Measurements from ENCODE around the gene PCBD1. TPM values are rescaled to one million over a fixed set of nuclear protein-coding genes. Genes with fewer than 3 reads are reported as not detected.
A peak's percentile ranks its signal among the peaks of the same experiment; 100 is the strongest.

PCBD1 gene
- total RNA-seq, 1 donor: 26.8 TPM

DNA sequence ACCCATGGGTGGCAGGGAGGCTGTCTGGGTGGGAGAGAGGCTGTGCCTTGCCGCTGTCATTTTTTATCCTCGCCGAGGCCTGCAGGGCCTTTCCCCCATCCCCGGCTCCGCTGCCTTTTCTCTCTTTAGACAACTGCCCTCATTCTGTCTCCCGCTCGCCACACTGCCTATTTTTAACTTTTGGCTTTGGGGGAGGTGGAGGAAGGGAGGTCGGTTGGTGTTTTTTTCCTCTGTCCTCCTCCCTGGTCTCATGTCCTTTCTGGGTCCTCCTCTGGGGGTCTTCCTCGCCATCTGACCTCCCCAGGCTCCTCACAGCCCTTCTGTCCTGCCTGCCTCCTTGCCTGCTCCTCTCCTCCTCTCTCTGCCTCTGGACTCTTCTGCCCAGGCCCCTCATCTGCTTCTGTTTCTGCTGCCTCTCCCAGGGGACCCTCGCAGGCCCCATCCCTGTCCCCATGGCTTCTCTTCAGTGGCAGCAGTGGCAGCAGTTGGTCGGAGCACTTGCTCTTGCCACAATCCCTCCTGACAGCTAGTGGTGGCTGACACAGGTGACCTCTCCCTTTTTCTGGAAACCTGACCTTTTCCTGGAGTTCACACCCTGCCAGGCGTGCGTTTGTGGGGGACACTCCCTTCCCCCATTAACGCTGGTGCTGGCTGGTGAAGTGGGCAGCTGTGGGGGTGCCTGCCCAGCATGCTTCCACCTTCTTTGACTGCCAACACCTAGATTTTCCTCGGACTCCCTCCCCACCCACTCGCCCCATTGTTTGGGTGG, 19.5 kb upstream of the PCBD1 start:
- TF ChIP-seq, protein P1, sequence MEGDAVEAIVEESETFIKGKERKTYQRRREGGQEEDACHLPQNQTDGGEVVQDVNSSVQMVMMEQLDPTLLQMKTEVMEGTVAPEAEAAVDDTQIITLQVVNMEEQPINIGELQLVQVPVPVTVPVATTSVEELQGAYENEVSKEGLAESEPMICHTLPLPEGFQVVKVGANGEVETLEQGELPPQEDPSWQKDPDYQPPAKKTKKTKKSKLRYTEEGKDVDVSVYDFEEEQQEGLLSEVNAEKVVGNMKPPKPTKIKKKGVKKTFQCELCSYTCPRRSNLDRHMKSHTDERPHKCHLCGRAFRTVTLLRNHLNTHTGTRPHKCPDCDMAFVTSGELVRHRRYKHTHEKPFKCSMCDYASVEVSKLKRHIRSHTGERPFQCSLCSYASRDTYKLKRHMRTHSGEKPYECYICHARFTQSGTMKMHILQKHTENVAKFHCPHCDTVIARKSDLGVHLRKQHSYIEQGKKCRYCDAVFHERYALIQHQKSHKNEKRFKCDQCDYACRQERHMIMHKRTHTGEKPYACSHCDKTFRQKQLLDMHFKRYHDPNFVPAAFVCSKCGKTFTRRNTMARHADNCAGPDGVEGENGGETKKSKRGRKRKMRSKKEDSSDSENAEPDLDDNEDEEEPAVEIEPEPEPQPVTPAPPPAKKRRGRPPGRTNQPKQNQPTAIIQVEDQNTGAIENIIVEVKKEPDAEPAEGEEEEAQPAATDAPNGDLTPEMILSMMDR (IDR thresholded peaks at IDR 0.05; ENCODE audit: insufficient read depth, low read depth, low read length): no peak
- DNase-seq (ENCODE audit: low read depth): no peak
- H3K4me3 ChIP-seq (ENCODE audit: low read depth, low read length): no peak overlapping the region

DNA sequence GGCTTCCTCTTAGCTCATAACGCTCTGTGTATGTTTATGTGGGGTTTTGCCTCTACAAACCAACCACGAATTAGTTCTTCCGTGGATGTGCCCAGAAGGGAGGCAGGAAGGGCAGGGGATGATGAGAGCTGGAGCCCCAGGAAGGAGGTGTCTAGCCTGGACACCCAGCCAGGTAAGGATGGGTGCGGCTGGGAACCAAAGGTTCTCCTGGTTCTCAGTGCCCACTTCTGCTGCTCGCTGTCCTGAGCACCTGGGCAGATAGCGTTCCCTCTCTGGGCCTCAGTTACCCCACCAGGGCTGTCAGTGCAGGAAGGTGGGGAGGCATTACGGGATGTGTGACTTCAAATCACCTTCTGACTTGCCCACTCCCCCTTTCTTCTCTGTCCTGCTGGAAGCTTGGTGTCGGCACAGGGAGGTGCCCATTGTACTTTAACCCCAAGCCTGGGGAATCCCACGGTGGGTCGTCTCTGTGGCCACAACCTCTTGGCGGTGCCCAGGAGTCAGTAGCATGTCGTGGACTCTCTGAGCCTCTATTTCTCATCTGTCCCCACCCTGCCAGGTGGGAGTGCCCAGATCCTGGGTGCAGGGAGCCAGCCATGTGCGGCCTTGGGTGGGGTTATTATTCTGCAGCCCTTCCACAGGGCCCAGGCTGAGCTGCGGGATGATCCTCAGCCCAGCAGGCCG, 18.7 kb upstream of the PCBD1 start:
- DNase-seq (ENCODE audit: low read depth): no peak
- TF ChIP-seq, protein P1 (IDR thresholded peaks at IDR 0.05; ENCODE audit: insufficient read depth, low read depth, low read length): no peak
- no peak overlapping the region for H3K4me3 ChIP-seq (ENCODE audit: low read depth, low read length)

- no peak overlapping the region for H3K4me3 ChIP-seq (ENCODE audit: low read depth, low read length)
- no peak for DNase-seq (ENCODE audit: low read depth)
- TF ChIP-seq, protein P1 (IDR thresholded peaks at IDR 0.05; ENCODE audit: insufficient read depth, low read depth, low read length): no peak
Measured at GRCh38 chr10:70906031-70906783, 17.8 kb upstream of the PCBD1 start.

GRCh38 chr10:70905071-70906021, 17.0 kb upstream of the PCBD1 start:
- DNase-seq (ENCODE audit: low read depth): no peak
- TF ChIP-seq, protein P1 (IDR thresholded peaks at IDR 0.05; ENCODE audit: insufficient read depth, low read depth, low read length): no peak
- no peak overlapping the region for H3K4me3 ChIP-seq (ENCODE audit: low read depth, low read length)

DNA sequence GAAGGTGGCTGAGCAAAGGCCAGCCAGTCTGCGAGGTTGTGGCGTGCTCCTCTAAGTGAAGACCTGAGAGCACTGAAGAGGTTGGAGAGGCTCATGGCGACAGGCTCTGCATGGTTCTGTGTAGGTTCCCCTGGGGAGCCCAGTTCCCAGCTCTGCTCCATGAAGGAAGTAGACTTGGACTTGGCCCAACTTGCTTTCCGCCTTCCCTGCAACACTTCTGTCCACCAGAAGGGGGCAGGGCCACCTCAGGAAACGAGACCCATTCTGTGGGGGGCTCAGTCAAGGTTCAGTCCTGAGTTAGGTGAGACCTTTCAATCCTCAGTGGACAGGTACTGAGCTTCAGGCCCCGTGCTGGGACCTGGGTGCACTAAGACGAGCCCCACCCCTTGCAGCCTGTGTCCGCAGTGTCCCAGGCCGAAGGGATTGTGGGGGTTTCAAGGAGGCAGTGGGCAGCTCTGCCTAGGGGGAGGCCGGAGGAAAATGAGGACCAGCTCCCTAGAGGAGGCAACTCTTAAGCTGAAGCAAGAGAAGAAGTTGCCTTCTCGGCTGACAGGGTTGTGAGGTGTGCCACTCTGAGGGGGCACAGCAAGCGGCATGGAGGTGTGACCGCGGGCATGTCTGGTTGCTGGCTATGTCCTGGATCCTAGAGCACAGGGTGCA, 15.0 kb upstream of the PCBD1 start:
- DNase-seq (ENCODE audit: low read depth): peak; percentile 51
- no peak overlapping the region for H3K4me3 ChIP-seq (ENCODE audit: low read depth, low read length)
- TF ChIP-seq, protein P1 (IDR thresholded peaks at IDR 0.05; ENCODE audit: insufficient read depth, low read depth, low read length): peak; percentile 94
